GM12878 (cell line): ENCODE measurements around the gene MAZ. TPM values are rescaled to one million over a fixed set of nuclear protein-coding genes. Genes with fewer than 3 reads are reported as not detected.

Experiments used
- ATAC-seq: fragments of 200-7000 bp; cut with Tn5 transposase; 3 replicates; pipeline ENCODE4 v1.9.1; 2020; ENCODE audit warnings: mild to moderate bottlenecking, moderate library complexity
- BruUV-seq: library from RNA; stranded (reverse); fragments of 400-500 nt; replicated peaks from 2 replicates; lab custom pipeline; 2021; lab: Mats Ljungman, UMichigan
- CTCF ChIA-PET: fragments of 300-600 bp; sonication (Branson Sonifier 250); formaldehyde crosslinking; extraction: SDS; loops from one replicate; lab custom pipeline; 2021; ENCODE audit warnings: inconsistent platforms; lab: Yijun Ruan, JAX
- POLR2A ChIA-PET: fragments of 350-600 bp; formaldehyde crosslinking; extraction: SDS; loops from one replicate; lab custom pipeline; 2021; ENCODE audit warnings: inconsistent platforms; lab: Charles Lee
- RAD21 ChIA-PET: fragments of 300-600 bp; sonication (Branson Sonifier 250); formaldehyde crosslinking; loops from one replicate; lab custom pipeline; 2023; ENCODE audit warnings: antibody characterized with exemption; ENCODE audit not compliant: unreplicated experiment; lab: Charles Lee
- SMC1A ChIA-PET: fragments of 300-600 bp; sonication (Branson Sonifier 250); formaldehyde crosslinking; loops from one replicate; lab custom pipeline; 2023; ENCODE audit not compliant: unreplicated experiment, uncharacterized antibody; lab: Charles Lee
- DNase-seq: peaks from one replicate; pipeline ENCODE4 v3.0.0-alpha.2; 2011; ENCODE audit warnings: low read depth, low spot score
- FAIRE-seq: peaks from 3 replicates; lab custom pipeline; 2011; peaks lifted over from hg19 to GRCh38; lab: Jason Lieb, UNC
- H2AFZ ChIP-seq: 2 replicates; pipeline ENCODE4 v1.6.0; 2011; ENCODE audit warnings: low read depth, low read length, control low read depth; ENCODE audit not compliant: control insufficient read depth
- H3K27ac ChIP-seq: 2 replicates; pipeline ENCODE4 v1.5.1; 2011; ENCODE audit warnings: control low read depth; ENCODE audit not compliant: control insufficient read depth, insufficient read depth
- H3K27me3 ChIP-seq, 2 experiments: replicated peaks in 1 of 2; 2 replicates each; pipeline versions ENCODE4 v1.6.0 to v1.6.1; 2011; ENCODE audit warnings: low read length in 1 of 2; ENCODE audit not compliant: control insufficient read depth in 2 of 2, insufficient read depth in 2 of 2
- H3K36me3 ChIP-seq, 2 experiments: 2 replicates each; pipeline ENCODE4 v1.5.1; 2011; ENCODE audit warnings: low read length in 1 of 2; ENCODE audit not compliant: control insufficient read depth in 2 of 2, insufficient read depth in 2 of 2
- H3K4me1 ChIP-seq: 2 replicates; pipeline ENCODE4 v1.6.1; 2011; ENCODE audit warnings: mild to moderate bottlenecking, low read length, moderate library complexity, mixed read lengths; ENCODE audit not compliant: control insufficient read depth, insufficient read depth
- H3K4me2 ChIP-seq: 2 replicates; pipeline ENCODE4 v1.6.0; 2011; ENCODE audit warnings: control low read depth; ENCODE audit not compliant: control insufficient read depth, insufficient read depth
- H3K4me3 ChIP-seq: fragments of 200-600 bp; sonication (generic); 2 replicates; pipeline ENCODE4 v1.5.1; 2016
- H3K79me2 ChIP-seq: 2 replicates; pipeline ENCODE4 v1.6.0; 2011; ENCODE audit warnings: low read length; ENCODE audit not compliant: control insufficient read depth, insufficient read depth
- H3K9ac ChIP-seq: 2 replicates; pipeline ENCODE4 v1.8.0; 2011; ENCODE audit warnings: low read length, control low read depth, mixed read lengths; ENCODE audit not compliant: control insufficient read depth, insufficient read depth
- H3K9me3 ChIP-seq: replicated peaks from 3 replicates; pipeline ENCODE4 v1.5.1; 2011; ENCODE audit warnings: mild to moderate bottlenecking, low read length; ENCODE audit not compliant: control insufficient read depth, insufficient read depth
- H4K20me1 ChIP-seq: 2 replicates; pipeline ENCODE4 v1.6.0; 2011; ENCODE audit not compliant: control insufficient read depth, insufficient read depth
- ASH2L ChIP-seq: fragments of 300-600, 200-600 bp; sonication (generic); IDR thresholded peaks from 2 replicates; pipeline ENCODE4 v1.6.1; 2017; ENCODE audit warnings: low read depth, mild to moderate bottlenecking, borderline replicate concordance
- ATF7 ChIP-seq: fragments of 450-650 bp; IDR thresholded peaks from 2 replicates; pipeline ENCODE4 v1.6.1; 2016; ENCODE audit warnings: low read depth, mild to moderate bottlenecking
- CBFB ChIP-seq: IDR thresholded peaks from 2 replicates; pipeline ENCODE4 v1.6.1; 2016; ENCODE audit warnings: antibody characterized with exemption, low read depth
- CBX5 ChIP-seq: sonication (generic); IDR thresholded peaks from 2 replicates; pipeline ENCODE4 v1.6.1; 2016; ENCODE audit warnings: low read depth, moderate library complexity, mild to moderate bottlenecking, inconsistent platforms
- CEBPZ ChIP-seq: fragments of 150-350 bp; IDR thresholded peaks from 2 replicates; pipeline ENCODE4 v1.6.1; 2016; ENCODE audit warnings: low read depth, low read length
- CHD2 ChIP-seq: IDR thresholded peaks from 2 replicates; pipeline ENCODE4 v1.6.1; 2011; ENCODE audit warnings: low read depth, low read length, improper control_type of control experiment, borderline replicate concordance
- GABPA ChIP-seq: IDR thresholded peaks from 2 replicates; pipeline ENCODE4 v1.6.1; 2014; ENCODE audit warnings: antibody characterized with exemption, low read depth, mild to moderate bottlenecking, inconsistent platforms
- HDGF ChIP-seq: fragments of 450-650 bp; IDR thresholded peaks from 2 replicates; pipeline ENCODE4 v1.6.1; 2016; ENCODE audit warnings: antibody characterized with exemption
- NFXL1 ChIP-seq: fragments of 450-650 bp; IDR thresholded peaks from 2 replicates; pipeline ENCODE4 v1.6.1; 2017; ENCODE audit warnings: antibody characterized with exemption, mild to moderate bottlenecking, borderline replicate concordance
- NFYB ChIP-seq: IDR thresholded peaks from 2 replicates; pipeline ENCODE4 v1.6.1; 2011; ENCODE audit warnings: low read depth, mild to moderate bottlenecking, low read length, improper control_type of control experiment, moderate library complexity; ENCODE audit not compliant: insufficient read depth
- POLR2AphosphoS5 ChIP-seq: IDR thresholded peaks from 2 replicates; pipeline ENCODE4 v1.6.1; 2011; ENCODE audit warnings: mild to moderate bottlenecking, low read length, inconsistent platforms
- RBBP5 ChIP-seq: fragments of 200-600 bp; sonication (generic); conservative IDR thresholded peaks from 2 replicates; pipeline ENCODE4 v1.6.1; 2016
- RELA ChIP-seq: fragments of 450-650 bp; IDR thresholded peaks from 2 replicates; pipeline ENCODE4 v1.8.0; 2014; ENCODE audit warnings: borderline replicate concordance; ENCODE audit not compliant: partially characterized antibody
- REST ChIP-seq: IDR thresholded peaks from 2 replicates; pipeline ENCODE4 v1.6.1; 2012; ENCODE audit warnings: mild to moderate bottlenecking, low read depth, low read length
- SMAD5 ChIP-seq: IDR thresholded peaks from 2 replicates; pipeline ENCODE4 v1.6.1; 2016; ENCODE audit warnings: antibody characterized with exemption, low read depth
- ZNF687 ChIP-seq: fragments of 450-650 bp; IDR thresholded peaks from 2 replicates; pipeline ENCODE4 v1.6.1; 2017; ENCODE audit warnings: mild to moderate bottlenecking, moderate library complexity
- WGBS: methylation state at CpG from one replicate; pipeline ENCODE4 v1.1.6; 2016; ENCODE audit warnings: low lambda C conversion rate; ENCODE audit not compliant: insufficient replicate concordance, insufficient coverage; ENCODE audit errors: missing lambda C conversion rate; 5-methylcytosine and 5-hydroxymethylcytosine counted together
- in situ Hi-C: fragments of 300-500 bp; cut with MboI; formaldehyde crosslinking; loops from 9 replicates; pipeline ENCODE4 v1.14.3; 2018; ENCODE audit warnings: mixed read lengths
- intact Hi-C: fragments of 100-400 bp; cut with micrococcal nuclease; formaldehyde crosslinking; loops from one replicate; pipeline ENCODE4 v1.14.2; 2022; ENCODE audit not compliant: unreplicated experiment
- polyA plus RNA-seq, 11 experiments: library from polyadenylated mRNA; depleted of rRNA in 4 of 11; unstranded in 6 of 11; stranded (reverse) in 5 of 11; fragments of >200 nt; fragmentation: Nextera tagmentation in 4 of 11; fragmentation: Illumina TruSeq in 1 of 11; extraction: Ambion mirVana in 4 of 11; extraction: Trizol in 1 of 11; gene quantifications; 1 replicate in 1 of 11; 2 replicates in 10 of 11; pipeline versions ENCODE4 v1.2.1 to v1.2.3, GENCODE V29; 2011 to 2016; ENCODE audit warnings: inconsistent platforms in 2 of 11, missing spikeins in 2 of 11, low read depth in 1 of 11
- total RNA-seq, 4 experiments: library from RNA; depleted of rRNA in 3 of 4; stranded (reverse); fragments of >200 nt in 3 of 4; fragmentation: Illumina TruSeq in 1 of 4; extraction: Trizol in 1 of 4; gene quantifications; 2 replicates each; pipeline versions ENCODE4 v1.2.1 to v1.2.3, GENCODE V29; 2013 to 2021

Gene MAZ
- total and polyA plus RNA-seq, 10 of the 15 experiments (the other 5 are each of a cell fraction or from before 2014, with no cell fraction given): 23.9 to 309 (median 116) TPM

- no peak overlapping the region for H3K4me2 ChIP-seq
- FAIRE-seq (no peak), ATAC-seq (no peak), DNase-seq (no peak)
- no peaks in the 10 kb centered on the region for H4K20me1 ChIP-seq
- TF ChIP-seq CEBPZ (no peak), HDGF (no peak), CBFB (no peak), RBBP5 (no peak), ATF7 (no peak), GABPA (no peak), CHD2 (no peak), SMAD5 (no peak), REST (no peak), CBX5 (no peak), ZNF687 (no peak), ASH2L (no peak), NFXL1 (no peak), RELA (no peak), NFYB (no peak), POLR2AphosphoS5 (no peak)
- H3K36me3 ChIP-seq: no peaks in the 10 kb centered on the region
- POLR2A ChIA-PET: no interaction called here
- RAD21 ChIA-PET: no interaction called here
- H3K9ac ChIP-seq: no peak overlapping the region
- intact Hi-C loops (no loop called here), in situ Hi-C loops (no loop called here)
- no peak overlapping the region for H3K27ac ChIP-seq
- no peaks in the 10 kb centered on the region for H3K79me2 ChIP-seq
- CTCF ChIA-PET: no interaction called here
- H3K27me3 ChIP-seq: no peaks in the 10 kb centered on the region
- 64% methylated on average over 10 of the region's 10 CpGs for WGBS
- no peak overlapping the region for H3K4me3 ChIP-seq
- no peaks in the 10 kb centered on the region; the same call in none of the 2 replicates for H3K4me1 ChIP-seq
- SMC1A ChIA-PET: interaction anchor here (1.8 kb wide), 1 partner anchor 25 kb away, joined by 7 read pairs; no protein-coding TSS in a partner anchor
- no peaks in the 10 kb centered on the region for H3K9me3 ChIP-seq
- no peak overlapping the region for H2AFZ ChIP-seq
- no TSS peak for BruUV-seq
Measured at GRCh38 chr16:29779474-29779873, 26.9 kb upstream of the MAZ start.
